Activated T-cell treated with anti-CD3 and anti-CD28 coated beads, Interleukin-2, amount 50 U/mL, for 72 hours (primary cell): ENCODE data around the gene LRRC36. TPM values are rescaled to one million over a fixed set of nuclear protein-coding genes. Genes with fewer than 3 reads are reported as not detected.

ENCODE experiments used
- ATAC-seq, 2 donors: fragments of 150-1000 bp; cut with Tn5 transposase; replicated peaks in 1 of 2; 2 replicates each; pipeline ENCODE4 v1.10.0; 2021; ENCODE audit warnings: moderate library complexity in 2 of 2, mild to moderate bottlenecking in 1 of 2
- DNase-seq, 2 donors: peaks; one replicate each; pipeline ENCODE4 v3.0.0; 2021 to 2022; ENCODE audit warnings: mixed read lengths in 1 of 2
- H3K27ac Mint-ChIP-seq: one replicate; pipeline ENCODE4 v1.8.0; 2022; ENCODE audit warnings: mild to moderate bottlenecking, moderate library complexity, mixed read lengths
- H3K27me3 Mint-ChIP-seq: one replicate; pipeline ENCODE4 v1.8.0; 2022; ENCODE audit warnings: low read depth, mixed read lengths
- H3K36me3 Mint-ChIP-seq, 2 donors: one replicate each; pipeline ENCODE4 v1.8.0; 2022; ENCODE audit warnings: mixed read lengths in 2 of 2, mild to moderate bottlenecking in 1 of 2; ENCODE audit not compliant: insufficient read depth in 2 of 2
- H3K4me1 Mint-ChIP-seq: one replicate; pipeline ENCODE4 v1.8.0; 2022; ENCODE audit warnings: low read depth, mixed read lengths
- H3K4me3 Mint-ChIP-seq, 2 donors: one replicate each; pipeline ENCODE4 v1.8.0; 2022; ENCODE audit warnings: mild to moderate bottlenecking in 2 of 2, mixed read lengths in 2 of 2, moderate library complexity in 2 of 2
- H3K9me3 Mint-ChIP-seq, 2 donors: one replicate each; pipeline ENCODE4 v1.8.0; 2022; ENCODE audit warnings: mixed read lengths in 2 of 2
- total RNA-seq, 2 donors: library from RNA; stranded (reverse); gene quantifications; one replicate each; pipeline ENCODE4 v1.2.3, GENCODE V29; 2022

Gene LRRC36
- total RNA-seq, 2 donors from 2014 or later, result 3.1 to 4.4 TPM

- Mint-ChIP-seq H3K27me3 (peaks cover 28% of the 10 kb centered on the region), H3K4me3 (no peak overlapping the region), H3K4me1 (peaks cover 5% of the 10 kb centered on the region), H3K9me3 (no peaks in the 10 kb centered on the region), H3K27ac (no peak overlapping the region), H3K36me3 (no peaks in the 10 kb centered on the region)
- DNase-seq (no peak), ATAC-seq (no peak)
Measured at GRCh38 chr16:67392301-67393059, 65.9 kb downstream of the LRRC36 start.

GRCh38 chr16:67393111-67393787, 66.6 kb downstream of the LRRC36 start, which contains the start of gene TPPP3:
Gene TPPP3, minus strand, starts transcription at chr16:67393498. Its CDS starts 2,387 bp downstream, at chr16:67391111.
- Mint-ChIP-seq H3K4me3 (peak within 1 kb of the TSS; percentile 67 to 83), H3K36me3 (no peaks in the 10 kb centered on the region), H3K27me3 (peaks cover 28% of the 10 kb centered on the region), H3K4me1 (peaks cover 5% of the 10 kb centered on the region), H3K27ac (no peak within 1 kb of the TSS), H3K9me3 (no peaks in the 10 kb centered on the region)
- ATAC-seq (peak; percentile 68 to 69), DNase-seq (peak; percentile 38 to 55)

- peak overlapping the region; percentile 67 to 83 for H3K4me3 Mint-ChIP-seq
- ATAC-seq (peak in 1 of 2 donors; percentile 9), DNase-seq (no peak)
- peaks cover 5% of the 10 kb centered on the region for H3K4me1 Mint-ChIP-seq
- no peaks in the 10 kb centered on the region for H3K9me3 Mint-ChIP-seq
- H3K36me3 Mint-ChIP-seq, result no peaks in the 10 kb centered on the region
- peaks cover 28% of the 10 kb centered on the region for H3K27me3 Mint-ChIP-seq
- no peak overlapping the region for H3K27ac Mint-ChIP-seq
Measured at GRCh38 chr16:67393788-67394154, 67.2 kb downstream of the LRRC36 start.

- H3K9me3 Mint-ChIP-seq, result no peaks in the 10 kb centered on the region
- peaks cover 28% of the 10 kb centered on the region for H3K27me3 Mint-ChIP-seq
- ATAC-seq (peak in 1 of 2 donors; percentile 10), DNase-seq (no peak)
- H3K27ac Mint-ChIP-seq, result no peak overlapping the region
- H3K4me3 Mint-ChIP-seq, result peak overlapping the region; percentile 67 to 83
- no peaks in the 10 kb centered on the region for H3K36me3 Mint-ChIP-seq
- H3K4me1 Mint-ChIP-seq, result peaks cover 5% of the 10 kb centered on the region
Measured at GRCh38 chr16:67394155-67395104, 67.8 kb downstream of the LRRC36 start.

- ATAC-seq (no peak), DNase-seq (no peak)
- Mint-ChIP-seq H3K27ac (no peak overlapping the region), H3K4me1 (peaks cover 5% of the 10 kb centered on the region), H3K4me3 (no peak overlapping the region), H3K36me3 (no peaks in the 10 kb centered on the region), H3K9me3 (no peaks in the 10 kb centered on the region), H3K27me3 (peaks cover 28% of the 10 kb centered on the region)
Measured at GRCh38 chr16:67395105-67395457, 68.5 kb downstream of the LRRC36 start.

GRCh38 chr16:67395458-67396158, 69.0 kb downstream of the LRRC36 start:
- Mint-ChIP-seq H3K36me3 (no peaks in the 10 kb centered on the region), H3K27me3 (peaks cover 28% of the 10 kb centered on the region), H3K4me1 (peaks cover 5% of the 10 kb centered on the region), H3K4me3 (no peak overlapping the region), H3K9me3 (no peaks in the 10 kb centered on the region), H3K27ac (no peak overlapping the region)
- DNase-seq (no peak), ATAC-seq (no peak)

- H3K36me3 Mint-ChIP-seq, result no peaks in the 10 kb centered on the region
- DNase-seq (no peak), ATAC-seq (no peak)
- H3K4me1 Mint-ChIP-seq, result peaks cover 5% of the 10 kb centered on the region
- no peak overlapping the region for H3K27ac Mint-ChIP-seq
- peaks cover 28% of the 10 kb centered on the region for H3K27me3 Mint-ChIP-seq
- no peak overlapping the region for H3K4me3 Mint-ChIP-seq
- H3K9me3 Mint-ChIP-seq, result no peaks in the 10 kb centered on the region
Measured at GRCh38 chr16:67396159-67397035, 69.8 kb downstream of the LRRC36 start.

GRCh38 chr16:67397036-67397801, 70.6 kb downstream of the LRRC36 start:
- DNase-seq, result no peak
- no peak overlapping the region for H3K27ac Mint-ChIP-seq

GRCh38 chr16:67397812-67398545, 71.4 kb downstream of the LRRC36 start:
- no peaks in the 10 kb centered on the region for H3K9me3 Mint-ChIP-seq
- no peak for ATAC-seq

More at GRCh38 chr16:67397036-67397801, 70.6 kb downstream of the LRRC36 start:
- Mint-ChIP-seq H3K27me3 (peaks cover 32% of the 10 kb centered on the region), H3K9me3 (no peaks in the 10 kb centered on the region), H3K4me3 (no peak overlapping the region), H3K4me1 (peaks cover 5% of the 10 kb centered on the region), H3K36me3 (no peaks in the 10 kb centered on the region)
- no peak for ATAC-seq

GRCh38 chr16:67398546-67399217, 72.1 kb downstream of the LRRC36 start:
- H3K36me3 Mint-ChIP-seq, result no peaks in the 10 kb centered on the region
- no peaks in the 10 kb centered on the region for H3K9me3 Mint-ChIP-seq
- DNase-seq (no peak), ATAC-seq (no peak)
- H3K27me3 Mint-ChIP-seq, result peaks cover 26% of the 10 kb centered on the region
- no peak overlapping the region for H3K27ac Mint-ChIP-seq
- no peak overlapping the region for H3K4me3 Mint-ChIP-seq
- peaks cover 5% of the 10 kb centered on the region for H3K4me1 Mint-ChIP-seq

More at GRCh38 chr16:67397812-67398545, 71.4 kb downstream of the LRRC36 start:
- DNase-seq, result no peak
- Mint-ChIP-seq H3K4me3 (no peak overlapping the region), H3K27me3 (peaks cover 26% of the 10 kb centered on the region), H3K36me3 (no peaks in the 10 kb centered on the region), H3K4me1 (peaks cover 5% of the 10 kb centered on the region), H3K27ac (no peak overlapping the region)
